Measurements from ENCODE around the gene EXOC1. TPM values are rescaled to one million over a fixed set of nuclear protein-coding genes. Genes with fewer than 3 reads are reported as not detected.

Gene EXOC1
- total and polyA plus RNA-seq, 2 of the 4 experiments (the other 2 are of a cell fraction) = 19.9 to 49.5 TPM

DNA sequence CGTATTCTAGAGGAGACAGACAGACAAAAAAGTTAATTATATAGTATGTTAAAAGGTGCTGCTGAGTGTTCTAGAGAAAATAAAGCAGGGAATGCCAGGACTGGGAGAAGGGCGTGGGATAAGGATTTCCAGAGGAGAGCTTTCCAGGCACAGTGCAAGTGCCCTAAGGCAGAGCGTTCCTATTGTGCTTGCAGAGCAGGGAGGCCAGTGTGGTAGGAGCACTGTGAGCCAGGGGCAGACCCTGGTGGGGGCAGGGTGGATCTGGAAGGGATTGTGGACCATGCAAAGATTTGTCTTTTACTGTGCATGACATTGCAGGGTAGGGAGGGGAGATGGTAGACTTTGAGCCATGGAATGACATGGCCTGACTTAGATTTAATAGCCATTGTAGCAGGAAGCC is 25.8 kb downstream of the EXOC1 start:
- no peak for ATAC-seq (ENCODE audit: low read depth)
- WGBS, 2 experiments (ENCODE audit: extremely low coverage in 2 of 2, insufficient read length in 1 of 2) = 95% methylated on average over 2 of the region's 3 CpGs; no CpG with 5 or more reads in 1 of the 2 experiments

More for the DNA sequence above, 25.8 kb downstream of the EXOC1 start:
- Histone ChIP-seq H3K23ac (ENCODE audit: low read depth, low read length) (no peak overlapping the region), H3K9me1 (ENCODE audit: insufficient read depth, low read length) (no peaks in the 10 kb centered on the region), H3K27me3 (ENCODE audit: control insufficient read depth, insufficient read depth, low read length) (no peaks in the 10 kb centered on the region), H3K79me1 (ENCODE audit: low read depth in 1 of 2, low read length in 2 of 2) (0 out of 4 replicates have a peak, but pooled peaks cover 0 to 5% of the 10 kb centered on the region in 2 experiments), H3K4me1 (ENCODE audit: control insufficient read depth, insufficient read depth, low read length) (no peaks in the 10 kb centered on the region), H4K20me1 (ENCODE audit: insufficient read depth, low read length) (no peaks in the 10 kb centered on the region), H4K91ac (ENCODE audit: insufficient read depth, low read depth, low read length) (no peak overlapping the region), H2BK20ac (ENCODE audit: low read depth, low read length) (no peak overlapping the region), H2BK5ac (ENCODE audit: low read depth, low read length, poor library complexity, severe bottlenecking) (no peak overlapping the region), H3K9ac (ENCODE audit: low read depth, low read length) (no peak overlapping the region), H2BK15ac (ENCODE audit: low read depth, low read length) (no peak overlapping the region), H3K9me3 (ENCODE audit: control insufficient read depth, insufficient read depth, low read length) (no peaks in the 10 kb centered on the region), H3K4me3 (ENCODE audit: insufficient read depth, low read depth, low read length) (no peak overlapping the region), H2BK120ac (ENCODE audit: low read depth, low read length) (no peak overlapping the region), H4K8ac (ENCODE audit: low read depth in 2 of 2, low read length in 2 of 2) (no peak overlapping the region), H3K36me3 (ENCODE audit: control insufficient read depth, insufficient read depth, low read length) (peaks cover 20% of the 10 kb centered on the region), H2AK5ac (ENCODE audit: low read depth, low read length) (no peak overlapping the region), H3K4ac (ENCODE audit: low read depth, low read length) (no peak overlapping the region), H3K14ac (replicated peaks; ENCODE audit: low read depth, low read length) (no peak overlapping the region), H3K4me2 (ENCODE audit: low read depth, low read length) (no peak overlapping the region), H3K18ac (ENCODE audit: low read depth, low read length) (no peak overlapping the region), H4K5ac (ENCODE audit: low read depth, low read length) (no peak overlapping the region), H2AK9ac (replicated peaks; ENCODE audit: low read depth, low read length, poor library complexity) (no peak overlapping the region), H3K27ac (ENCODE audit: insufficient read depth, low read length) (no peak overlapping the region), H3K56ac (ENCODE audit: extremely low read depth, insufficient read depth, low read length) (no peak overlapping the region), H2AFZ (replicated peaks; ENCODE audit: low read length, poor library complexity) (no peak overlapping the region)
- DNase-seq = no peak
- CTCF ChIA-PET = interaction anchor here (1.4 kb wide), 1 partner anchor 69 kb away, joined by 3 read pairs; no protein-coding TSS in a partner anchor
- intact Hi-C loops (cut with micrococcal nuclease) = no loop called here
- in situ Hi-C loops (cut with MboI; ENCODE audit: low sequenced_read_pairs) = no loop called here
- no TSS peak for BruUV-seq (replicated peaks)
- POLR2A ChIA-PET (ENCODE audit: unreplicated experiment) = no interaction called here
- TF ChIP-seq FOS (IDR thresholded peaks at IDR 0.05; ENCODE audit: low read depth, low read length) (no peak), CEBPB (IDR thresholded peaks at IDR 0.05; ENCODE audit: low read depth, low read length) (no peak), SMC3 (IDR thresholded peaks at IDR 0.05; ENCODE audit: low read depth, low read length) (no peak), POLR2A (IDR thresholded peaks at IDR 0.05; ENCODE audit: low read depth, low read length) (no peak), NFE2L2 (IDR thresholded peaks at IDR 0.05; ENCODE audit: low read depth, low read length) (no peak), RAD21 (IDR thresholded peaks at IDR 0.05; ENCODE audit: low read length) (no peak), RCOR1 (IDR thresholded peaks at IDR 0.05; ENCODE audit: insufficient replicate concordance, low read length) (no peak), USF2 (IDR thresholded peaks at IDR 0.05; ENCODE audit: low read depth, low read length) (no peak)
- TF ChIP-seq, protein P1, sequence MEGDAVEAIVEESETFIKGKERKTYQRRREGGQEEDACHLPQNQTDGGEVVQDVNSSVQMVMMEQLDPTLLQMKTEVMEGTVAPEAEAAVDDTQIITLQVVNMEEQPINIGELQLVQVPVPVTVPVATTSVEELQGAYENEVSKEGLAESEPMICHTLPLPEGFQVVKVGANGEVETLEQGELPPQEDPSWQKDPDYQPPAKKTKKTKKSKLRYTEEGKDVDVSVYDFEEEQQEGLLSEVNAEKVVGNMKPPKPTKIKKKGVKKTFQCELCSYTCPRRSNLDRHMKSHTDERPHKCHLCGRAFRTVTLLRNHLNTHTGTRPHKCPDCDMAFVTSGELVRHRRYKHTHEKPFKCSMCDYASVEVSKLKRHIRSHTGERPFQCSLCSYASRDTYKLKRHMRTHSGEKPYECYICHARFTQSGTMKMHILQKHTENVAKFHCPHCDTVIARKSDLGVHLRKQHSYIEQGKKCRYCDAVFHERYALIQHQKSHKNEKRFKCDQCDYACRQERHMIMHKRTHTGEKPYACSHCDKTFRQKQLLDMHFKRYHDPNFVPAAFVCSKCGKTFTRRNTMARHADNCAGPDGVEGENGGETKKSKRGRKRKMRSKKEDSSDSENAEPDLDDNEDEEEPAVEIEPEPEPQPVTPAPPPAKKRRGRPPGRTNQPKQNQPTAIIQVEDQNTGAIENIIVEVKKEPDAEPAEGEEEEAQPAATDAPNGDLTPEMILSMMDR (conservative IDR thresholded peaks at IDR 0.05; ENCODE audit: low read depth, low read length) = no peak
- dilution Hi-C loops (cut with HindIII; ENCODE audit: low sequenced_read_pairs, unreplicated experiment) = no loop called here
